Body of pancreas (tissue), 4 donors: ENCODE data around the gene TUBGCP6. TPM values are rescaled to one million over a fixed set of nuclear protein-coding genes. Genes with fewer than 3 reads are reported as not detected.
A peak's percentile ranks its signal among the peaks of the same experiment; 100 is the strongest.
"Not testable (repeated sequence)": the region's sequence is repeated elsewhere in the genome, so short reads cannot be mapped to it uniquely, and the experiment has no call there.

Experiments
- ATAC-seq: fragments of 150-250 bp; one replicate; pipeline ENCODE4 v1.9.1; 2016
- DNase-seq, 4 donors: peaks; one replicate each; pipeline ENCODE4 v3.0.0-alpha.2; 2019
- H3K27ac ChIP-seq, 4 donors: fragments of 200-600 bp; sonication (generic); 1 replicate in 3 of 4; 2 replicates in 1 of 4; pipeline versions ENCODE4 v1.5.1 to v1.6.1; 2016 to 2019; ENCODE audit warnings: mild to moderate bottlenecking in 1 of 4, mixed read lengths in 1 of 4, moderate library complexity in 1 of 4
- H3K27me3 ChIP-seq, 2 donors: fragments of 200-600 bp; sonication (generic); one replicate each; pipeline ENCODE4 v1.6.0; 2016; ENCODE audit warnings: mild to moderate bottlenecking in 1 of 2
- H3K36me3 ChIP-seq, 2 donors: fragments of 200-600 bp; sonication (generic); replicated peaks in 1 of 2; 2 replicates each; pipeline ENCODE4 v1.5.1; 2016; ENCODE audit warnings: low read depth in 2 of 2; ENCODE audit not compliant: insufficient read depth in 1 of 2
- H3K4me1 ChIP-seq: fragments of 200-600 bp; sonication (generic); one replicate; pipeline ENCODE4 v1.6.0; 2016
- H3K4me3 ChIP-seq, 2 donors: fragments of 200-600 bp; sonication (generic); 1 replicate in 1 of 2; 2 replicates in 1 of 2; pipeline ENCODE4 v1.5.1; 2016 to 2019
- H3K9me3 ChIP-seq, 3 donors: fragments of 200-600 bp; sonication (generic); 1 replicate in 2 of 3; 2 replicates in 1 of 3; pipeline ENCODE4 v1.5.1; 2016
- CTCF ChIP-seq, 7 experiments: fragments of 450-650 bp in 4 of 7; fragments of 200-600 bp in 3 of 7; sonication (generic) in 3 of 7; IDR thresholded peaks; one replicate each; pipeline ENCODE4 v1.5.1; 2016 to 2019; ENCODE audit warnings: antibody characterized with exemption in 7 of 7
- POLR2A ChIP-seq, 3 donors: fragments of 450-650 bp; IDR thresholded peaks; one replicate each; pipeline ENCODE4 v1.6.1; 2016; ENCODE audit warnings: antibody characterized with exemption in 3 of 3, mild to moderate bottlenecking in 2 of 3
- WGBS, 2 donors: methylation state at CpG; one replicate each; pipeline ENCODE4 v1.1.5; 2017; 5-methylcytosine and 5-hydroxymethylcytosine counted together
- intact Hi-C: fragments of 100-400 bp; cut with DNase I; formaldehyde crosslinking; loops from one replicate; pipeline ENCODE4 v1.15.1; 2023
- total RNA-seq, 2 donors: library from RNA; depleted of rRNA; stranded (reverse); fragments of >200 nt; gene quantifications; one replicate each; pipeline ENCODE4 v1.1.0, GENCODE V29; 2016

TUBGCP6 gene
- total RNA-seq, 2 donors from 2014 or later = 61.2 to 121 TPM

GRCh38 chr22:50170453-50171318, 74.1 kb downstream of the TUBGCP6 start, which contains the start of gene PANX2:
Gene PANX2, plus strand, starts transcription at chr22:50170731. Its CDS starts 0 bp downstream, at chr22:50170731.
- Histone ChIP-seq H3K36me3 (no peaks in the 10 kb centered on the region), H3K4me1 (peaks cover 7% of the 10 kb centered on the region), H3K27ac (no peak within 1 kb of the TSS), H3K9me3 (no peaks in the 10 kb centered on the region), H3K4me3 (no peak within 1 kb of the TSS), H3K27me3 (peaks cover 0 to 7% of the 10 kb centered on the region in 2 donors)
- TF ChIP-seq POLR2A (IDR thresholded peaks at IDR 0.05) (no peak), CTCF (IDR thresholded peaks at IDR 0.05) (no peak)
- WGBS, 2 donors = 28 to 71% methylated on average over 9 to 53 of the region's 105 CpGs
- DNase-seq = peak in 2 of 4 donors; percentile 28 to 37
- intact Hi-C loops = no loop called here
- ATAC-seq = no peak

- no peak overlapping the region for H3K4me3 ChIP-seq
- no peak overlapping the region for H3K27ac ChIP-seq
- TF ChIP-seq POLR2A (IDR thresholded peaks at IDR 0.05) (no peak), CTCF (IDR thresholded peaks at IDR 0.05) (no peak)
- H3K9me3 ChIP-seq = no peaks in the 10 kb centered on the region
- DNase-seq (peak; percentile 43 to 67 (median 52)), ATAC-seq (peak; percentile 73)
- peaks cover 7% of the 10 kb centered on the region for H3K4me1 ChIP-seq
- WGBS, 2 donors = 1% methylated on average over 53 of the region's 70 CpGs; no CpG with 5 or more reads in 1 of the 2 donors
- intact Hi-C loops = no loop called here
- H3K36me3 ChIP-seq = no peaks in the 10 kb centered on the region
- peaks cover 0 to 7% of the 10 kb centered on the region in 2 donors for H3K27me3 ChIP-seq
Observed at GRCh38 chr22:50169774-50170341, 75.0 kb downstream of the TUBGCP6 start.

GRCh38 chr22:50169181-50169759, 75.6 kb downstream of the TUBGCP6 start:
- intact Hi-C loops = no loop called here
- H3K9me3 ChIP-seq = no peaks in the 10 kb centered on the region
- no peaks in the 10 kb centered on the region for H3K36me3 ChIP-seq
- no peak overlapping the region for H3K4me3 ChIP-seq
- peaks cover 7% of the 10 kb centered on the region for H3K4me1 ChIP-seq
- no peak for TF ChIP-seq CTCF (IDR thresholded peaks at IDR 0.05)
- no peak for TF ChIP-seq POLR2A (IDR thresholded peaks at IDR 0.05)
- peaks cover 0 to 7% of the 10 kb centered on the region in 2 donors for H3K27me3 ChIP-seq
- DNase-seq = peak in 1 of 4 donors; percentile 15
- no peak overlapping the region for H3K27ac ChIP-seq
- WGBS, 2 donors = 15 to 23% methylated on average over 20 to 36 of the region's 36 CpGs
- no peak for ATAC-seq

- H3K4me1 ChIP-seq, H3K27me3 ChIP-seq, H3K9me3 ChIP-seq, intact Hi-C loops, ATAC-seq, H3K4me3 ChIP-seq, DNase-seq, H3K36me3 ChIP-seq, H3K27ac ChIP-seq: not testable (repeated sequence)
- 21 to 30% methylated on average over 5 of the region's 5 CpGs for WGBS, 2 donors
Observed at GRCh38 chr22:50168490-50169180, 76.2 kb downstream of the TUBGCP6 start.
